Measurements from ENCODE around the gene ZNF763.
"Not testable (repeated sequence)": the region's sequence is repeated elsewhere in the genome, so short reads cannot be mapped to it uniquely, and the experiment has no call there.

The ZNF763 gene

GRCh38 chr19:11935829-11936228, 29.0 kb upstream of the ZNF763 start:
- H3K23ac ChIP-seq (ENCODE audit: low read depth, low read length, poor library complexity); H2BK5ac ChIP-seq (ENCODE audit: low read length); DNase-seq (ENCODE audit: low spot score); H3K18ac ChIP-seq (ENCODE audit: low read length); H3K79me1 ChIP-seq (ENCODE audit: low read depth, low read length); H4K8ac ChIP-seq (ENCODE audit: low read depth, low read length); H3K14ac ChIP-seq (ENCODE audit: low read length); H3K27ac ChIP-seq (replicated peaks; ENCODE audit: low read length); H2AFZ ChIP-seq (ENCODE audit: low read length); H3K27me3 ChIP-seq (ENCODE audit: control insufficient read depth in 3 of 3, insufficient read depth in 3 of 3, low read depth in 1 of 3, low read length in 3 of 3); H2BK120ac ChIP-seq (ENCODE audit: low read depth, low read length); H3K4me3 ChIP-seq (ENCODE audit: low read length in 2 of 2); H3K4me2 ChIP-seq (ENCODE audit: insufficient read depth, low read length, poor library complexity, severe bottlenecking); H2AK5ac ChIP-seq (ENCODE audit: low read depth, low read length); H2BK12ac ChIP-seq (ENCODE audit: low read length); H4K91ac ChIP-seq (ENCODE audit: low read depth, low read length, poor library complexity); H3K4me1 ChIP-seq (ENCODE audit: control insufficient read depth in 2 of 2, insufficient read depth in 1 of 2, low read depth in 1 of 2, low read length in 2 of 2); H3K9ac ChIP-seq (ENCODE audit: low read depth, low read length, poor library complexity); H3K4ac ChIP-seq (ENCODE audit: low read length); H2BK15ac ChIP-seq (ENCODE audit: low read length): not testable (repeated sequence)
- WGBS, 2 donors (ENCODE audit: extremely low coverage in 2 of 2, insufficient read length in 2 of 2, insufficient replicate concordance in 1 of 2): no CpG with 5 or more reads among the region's 3 CpGs
- peaks cover 2 to 55% of the 10 kb centered on the region in 2 donors for H3K36me3 ChIP-seq (replicated peaks in 1 of 2; ENCODE audit: control insufficient read depth in 2 of 2, insufficient read depth in 2 of 2, low read length in 2 of 2)
- H3K9me3 ChIP-seq (replicated peaks in 1 of 2; ENCODE audit: control insufficient read depth in 2 of 2, insufficient read depth in 1 of 2, low read depth in 1 of 2, low read length in 2 of 2): peaks cover 3 to 70% of the 10 kb centered on the region in 2 donors

- not testable (repeated sequence) for H4K8ac ChIP-seq (ENCODE audit: low read depth, low read length); DNase-seq (ENCODE audit: low spot score); H2AFZ ChIP-seq (ENCODE audit: low read length); H3K18ac ChIP-seq (ENCODE audit: low read length); H3K14ac ChIP-seq (ENCODE audit: low read length); H3K27me3 ChIP-seq (ENCODE audit: control insufficient read depth in 3 of 3, insufficient read depth in 3 of 3, low read depth in 1 of 3, low read length in 3 of 3); H3K9ac ChIP-seq (ENCODE audit: low read depth, low read length, poor library complexity); H3K79me1 ChIP-seq (ENCODE audit: low read depth, low read length); H2BK15ac ChIP-seq (ENCODE audit: low read length); H3K4ac ChIP-seq (ENCODE audit: low read length); H2BK120ac ChIP-seq (ENCODE audit: low read depth, low read length); H3K4me1 ChIP-seq (ENCODE audit: control insufficient read depth in 2 of 2, insufficient read depth in 1 of 2, low read depth in 1 of 2, low read length in 2 of 2); H2AK5ac ChIP-seq (ENCODE audit: low read depth, low read length); H2BK5ac ChIP-seq (ENCODE audit: low read length); H3K23ac ChIP-seq (ENCODE audit: low read depth, low read length, poor library complexity); H3K27ac ChIP-seq (replicated peaks; ENCODE audit: low read length); H3K4me2 ChIP-seq (ENCODE audit: insufficient read depth, low read length, poor library complexity, severe bottlenecking); H3K4me3 ChIP-seq (ENCODE audit: low read length in 2 of 2); H4K91ac ChIP-seq (ENCODE audit: low read depth, low read length, poor library complexity); H2BK12ac ChIP-seq (ENCODE audit: low read length)
- WGBS, 2 donors (ENCODE audit: extremely low coverage in 2 of 2, insufficient read length in 2 of 2, insufficient replicate concordance in 1 of 2): no CpG with 5 or more reads among the region's 3 CpGs
- Histone ChIP-seq H3K9me3 (replicated peaks in 1 of 2; ENCODE audit: control insufficient read depth in 2 of 2, insufficient read depth in 1 of 2, low read depth in 1 of 2, low read length in 2 of 2) (peaks cover 7 to 65% of the 10 kb centered on the region in 2 donors), H3K36me3 (replicated peaks in 1 of 2; ENCODE audit: control insufficient read depth in 2 of 2, insufficient read depth in 2 of 2, low read length in 2 of 2) (peaks cover 0 to 49% of the 10 kb centered on the region in 2 donors)
Measured at GRCh38 chr19:11938383-11938782, 26.5 kb upstream of the ZNF763 start.

GRCh38 chr19:11941361-11941887, 23.4 kb upstream of the ZNF763 start:
- H3K4me3 ChIP-seq (ENCODE audit: low read length in 2 of 2); H3K27ac ChIP-seq (replicated peaks; ENCODE audit: low read length); H4K8ac ChIP-seq (ENCODE audit: low read depth, low read length); DNase-seq (ENCODE audit: low spot score); H3K27me3 ChIP-seq (ENCODE audit: control insufficient read depth in 3 of 3, insufficient read depth in 3 of 3, low read depth in 1 of 3, low read length in 3 of 3); H4K91ac ChIP-seq (ENCODE audit: low read depth, low read length, poor library complexity); H2BK15ac ChIP-seq (ENCODE audit: low read length); H2AK5ac ChIP-seq (ENCODE audit: low read depth, low read length); H2BK5ac ChIP-seq (ENCODE audit: low read length); H3K23ac ChIP-seq (ENCODE audit: low read depth, low read length, poor library complexity); H3K14ac ChIP-seq (ENCODE audit: low read length); H2BK120ac ChIP-seq (ENCODE audit: low read depth, low read length); H3K9ac ChIP-seq (ENCODE audit: low read depth, low read length, poor library complexity); H3K4me1 ChIP-seq (ENCODE audit: control insufficient read depth in 2 of 2, insufficient read depth in 1 of 2, low read depth in 1 of 2, low read length in 2 of 2); H2BK12ac ChIP-seq (ENCODE audit: low read length); H3K4ac ChIP-seq (ENCODE audit: low read length); H3K79me1 ChIP-seq (ENCODE audit: low read depth, low read length); H3K18ac ChIP-seq (ENCODE audit: low read length); H3K4me2 ChIP-seq (ENCODE audit: insufficient read depth, low read length, poor library complexity, severe bottlenecking); H2AFZ ChIP-seq (ENCODE audit: low read length): not testable (repeated sequence)
- peaks cover 15 to 61% of the 10 kb centered on the region in 2 donors for H3K36me3 ChIP-seq (replicated peaks in 1 of 2; ENCODE audit: control insufficient read depth in 2 of 2, insufficient read depth in 2 of 2, low read length in 2 of 2)
- H3K9me3 ChIP-seq (replicated peaks in 1 of 2; ENCODE audit: control insufficient read depth in 2 of 2, insufficient read depth in 1 of 2, low read depth in 1 of 2, low read length in 2 of 2): peaks cover 33 to 73% of the 10 kb centered on the region in 2 donors
- WGBS, 2 donors (ENCODE audit: extremely low coverage in 2 of 2, insufficient read length in 2 of 2, insufficient replicate concordance in 1 of 2): no CpG with 5 or more reads among the region's 29 CpGs

GRCh38 chr19:11942008-11942842, 22.6 kb upstream of the ZNF763 start:
- Histone ChIP-seq H3K4me3 (ENCODE audit: low read length in 2 of 2) (no peak overlapping the region), H3K9ac (ENCODE audit: low read depth, low read length, poor library complexity) (no peak overlapping the region)
- WGBS, 2 donors (ENCODE audit: extremely low coverage in 2 of 2, insufficient read length in 2 of 2, insufficient replicate concordance in 1 of 2): no CpG with 5 or more reads among the region's 10 CpGs

More at GRCh38 chr19:11942008-11942842, 22.6 kb upstream of the ZNF763 start:
- no peak overlapping the region for H3K27ac ChIP-seq (replicated peaks; ENCODE audit: low read length)
- no peaks in the 10 kb centered on the region for H3K4me1 ChIP-seq (ENCODE audit: control insufficient read depth in 2 of 2, insufficient read depth in 1 of 2, low read depth in 1 of 2, low read length in 2 of 2)
- no peak overlapping the region for H2BK5ac ChIP-seq (ENCODE audit: low read length)
- H2BK15ac ChIP-seq (ENCODE audit: low read length): no peak overlapping the region
- H3K4ac ChIP-seq (ENCODE audit: low read length): no peak overlapping the region
- H2BK120ac ChIP-seq (ENCODE audit: low read depth, low read length): no peak overlapping the region
- no peak overlapping the region for H2AK5ac ChIP-seq (ENCODE audit: low read depth, low read length)
- no peak overlapping the region for H4K8ac ChIP-seq (ENCODE audit: low read depth, low read length)
- H4K91ac ChIP-seq (ENCODE audit: low read depth, low read length, poor library complexity): no peak overlapping the region
- H3K14ac ChIP-seq (ENCODE audit: low read length): no peak overlapping the region
- peaks cover 15 to 69% of the 10 kb centered on the region in 2 donors for H3K36me3 ChIP-seq (replicated peaks in 1 of 2; ENCODE audit: control insufficient read depth in 2 of 2, insufficient read depth in 2 of 2, low read length in 2 of 2)
- no peak overlapping the region for H3K18ac ChIP-seq (ENCODE audit: low read length)
- H3K4me2 ChIP-seq (ENCODE audit: insufficient read depth, low read length, poor library complexity, severe bottlenecking): no peak overlapping the region
- no peaks in the 10 kb centered on the region for H3K27me3 ChIP-seq (ENCODE audit: control insufficient read depth in 3 of 3, insufficient read depth in 3 of 3, low read depth in 1 of 3, low read length in 3 of 3)
- peaks cover 8% of the 10 kb centered on the region for H3K79me1 ChIP-seq (ENCODE audit: low read depth, low read length)
- DNase-seq (ENCODE audit: low spot score): no peak
- H2BK12ac ChIP-seq (ENCODE audit: low read length): no peak overlapping the region
- no peak overlapping the region for H3K23ac ChIP-seq (ENCODE audit: low read depth, low read length, poor library complexity)
- no peak overlapping the region for H2AFZ ChIP-seq (ENCODE audit: low read length)
- H3K9me3 ChIP-seq (replicated peaks in 1 of 2; ENCODE audit: control insufficient read depth in 2 of 2, insufficient read depth in 1 of 2, low read depth in 1 of 2, low read length in 2 of 2): peaks cover 36 to 77% of the 10 kb centered on the region in 2 donors
